GM19351 (cell line): ENCODE measurements around the gene DHRS13.
"Not testable (repeated sequence)": the region's sequence is repeated elsewhere in the genome, so short reads cannot be mapped to it uniquely, and the experiment has no call there.

Experiments used
- ATAC-seq: cut with Tn5 transposase; IDR thresholded peaks from one replicate; pipeline ENCODE4 v1.9.1; 2021; ENCODE audit warnings: mild to moderate bottlenecking, moderate library complexity; ENCODE audit not compliant: unreplicated experiment

The DHRS13 gene

GRCh38 chr17:28906706-28907438, 4.0 kb upstream of the DHRS13 start:
- no peak for ATAC-seq

- no peak for ATAC-seq
Observed at GRCh38 chr17:28906276-28906675, 3.4 kb upstream of the DHRS13 start.

GRCh38 chr17:28904800-28905199, 1.9 kb upstream of the DHRS13 start:
- ATAC-seq, result no peak

- ATAC-seq, result not testable (repeated sequence)
Observed at GRCh38 chr17:28903546-28903841, 615 bp upstream of the DHRS13 start.

GRCh38 chr17:28901866-28902818, 737 bp downstream of the DHRS13 start:
- ATAC-seq, result peak; percentile 31

- no peak for ATAC-seq
Observed at GRCh38 chr17:28900986-28901726, 1.7 kb downstream of the DHRS13 start.

GRCh38 chr17:28899212-28899815, 3.6 kb downstream of the DHRS13 start:
- no peak for ATAC-seq

- no peak for ATAC-seq
Observed at GRCh38 chr17:28898527-28898955, 4.3 kb downstream of the DHRS13 start.

- ATAC-seq, result no peak
Observed at GRCh38 chr17:28897769-28898526, 4.9 kb downstream of the DHRS13 start.

GRCh38 chr17:28896884-28897768, 5.8 kb downstream of the DHRS13 start, which contains the start of gene FLOT2:
Gene FLOT2 (minus strand): TSS chr17:28897733. CDS start chr17:28897574, 159 bp downstream.
- ATAC-seq, result no peak

GRCh38 chr17:28896491-28896883, 6.4 kb downstream of the DHRS13 start:
- no peak for ATAC-seq

- no peak for ATAC-seq
Observed at GRCh38 chr17:28895794-28896447, 7.0 kb downstream of the DHRS13 start.

- ATAC-seq, result not testable (repeated sequence)
Observed at GRCh38 chr17:28893248-28894183, 9.4 kb downstream of the DHRS13 start.

GRCh38 chr17:28892024-28892423, 10.9 kb downstream of the DHRS13 start:
- no peak for ATAC-seq

- ATAC-seq, result no peak
Observed at GRCh38 chr17:28891201-28891600, 11.7 kb downstream of the DHRS13 start.

- no peak for ATAC-seq
Observed at GRCh38 chr17:28889996-28890395, 12.9 kb downstream of the DHRS13 start.

GRCh38 chr17:28888832-28889231, 14.0 kb downstream of the DHRS13 start:
- ATAC-seq, result no peak
